HEK293T (cell line): ENCODE data around the gene TMUB1.

Source experiments
- ELF4 ChIP-seq: fragments of 450-650 bp; IDR thresholded peaks from 2 replicates; pipeline ENCODE4 v1.6.1; 2017; ENCODE audit warnings: antibody characterized with exemption
- FOXM1 ChIP-seq: fragments of 450-650 bp; IDR thresholded peaks from 2 replicates; pipeline ENCODE4 v1.6.1; 2017; ENCODE audit warnings: mild to moderate bottlenecking, borderline replicate concordance
- PKNOX1 ChIP-seq: fragments of 450-650 bp; IDR thresholded peaks from 2 replicates; pipeline ENCODE4 v1.6.1; 2016
- SUZ12 ChIP-seq: fragments of 450-650 bp; IDR thresholded peaks from 2 replicates; pipeline ENCODE4 v1.6.1; 2016; ENCODE audit warnings: mild to moderate bottlenecking
- ZNF384 ChIP-seq: fragments of 450-650 bp; IDR thresholded peaks from 2 replicates; pipeline ENCODE4 v1.6.1; 2016

- TF ChIP-seq ELF4 = no peak
- no peak for TF ChIP-seq PKNOX1
- TF ChIP-seq ZNF384 = no peak
- no peak for TF ChIP-seq SUZ12
- TF ChIP-seq FOXM1 = no peak
Measured at GRCh38 chr7:151126491-151127137, 43.3 kb upstream of the TMUB1 start.
